Left renal cortex interstitium (tissue), 4 donors: ENCODE data around the gene ANKRD44. TPM values are rescaled to one million over a fixed set of nuclear protein-coding genes. Genes with fewer than 3 reads are reported as not detected.

Experiments
- DNase-seq, 4 donors: peaks; one replicate each; pipeline ENCODE4 v3.0.0-alpha.2; 2013; ENCODE audit warnings: low read depth in 4 of 4, low spot score in 2 of 4, missing footprints in 1 of 4
- polyA plus RNA-seq, 4 donors: library from polyadenylated mRNA; unstranded; fragments of 120-200 nt; gene quantifications; one replicate each; pipeline ENCODE4 v1.2.1, GENCODE V29; 2013; ENCODE audit not compliant: insufficient read length in 4 of 4

ANKRD44 gene
- polyA plus RNA-seq, 4 donors, result 9.8 to 15.7 (median 12.6) TPM

DNA sequence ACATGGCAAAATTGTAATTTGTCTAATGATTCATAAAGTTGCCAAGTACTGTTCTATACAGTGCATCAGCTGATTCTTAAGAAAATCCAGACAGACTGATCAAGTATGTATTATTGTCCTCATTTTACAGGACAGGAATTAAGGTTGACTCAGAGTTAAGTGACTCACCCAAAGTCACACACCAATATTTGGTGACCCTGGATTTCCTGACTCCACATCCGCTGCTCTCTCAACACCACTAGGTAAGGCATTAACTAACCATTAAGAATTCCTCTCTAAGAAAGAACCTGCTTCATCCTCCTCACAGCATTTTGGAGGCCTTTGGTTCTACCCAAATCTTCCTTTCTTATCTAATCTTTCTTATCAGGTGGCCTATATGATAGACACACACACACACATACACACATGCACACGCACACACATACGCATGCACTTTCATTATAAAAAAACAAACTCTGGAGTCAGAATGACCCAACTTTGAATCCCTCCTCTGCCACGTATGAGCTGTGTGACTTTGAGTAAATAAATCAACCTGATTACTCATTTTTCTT lies 150.8 kb downstream of the ANKRD44 start:
- no peak for DNase-seq

DNA sequence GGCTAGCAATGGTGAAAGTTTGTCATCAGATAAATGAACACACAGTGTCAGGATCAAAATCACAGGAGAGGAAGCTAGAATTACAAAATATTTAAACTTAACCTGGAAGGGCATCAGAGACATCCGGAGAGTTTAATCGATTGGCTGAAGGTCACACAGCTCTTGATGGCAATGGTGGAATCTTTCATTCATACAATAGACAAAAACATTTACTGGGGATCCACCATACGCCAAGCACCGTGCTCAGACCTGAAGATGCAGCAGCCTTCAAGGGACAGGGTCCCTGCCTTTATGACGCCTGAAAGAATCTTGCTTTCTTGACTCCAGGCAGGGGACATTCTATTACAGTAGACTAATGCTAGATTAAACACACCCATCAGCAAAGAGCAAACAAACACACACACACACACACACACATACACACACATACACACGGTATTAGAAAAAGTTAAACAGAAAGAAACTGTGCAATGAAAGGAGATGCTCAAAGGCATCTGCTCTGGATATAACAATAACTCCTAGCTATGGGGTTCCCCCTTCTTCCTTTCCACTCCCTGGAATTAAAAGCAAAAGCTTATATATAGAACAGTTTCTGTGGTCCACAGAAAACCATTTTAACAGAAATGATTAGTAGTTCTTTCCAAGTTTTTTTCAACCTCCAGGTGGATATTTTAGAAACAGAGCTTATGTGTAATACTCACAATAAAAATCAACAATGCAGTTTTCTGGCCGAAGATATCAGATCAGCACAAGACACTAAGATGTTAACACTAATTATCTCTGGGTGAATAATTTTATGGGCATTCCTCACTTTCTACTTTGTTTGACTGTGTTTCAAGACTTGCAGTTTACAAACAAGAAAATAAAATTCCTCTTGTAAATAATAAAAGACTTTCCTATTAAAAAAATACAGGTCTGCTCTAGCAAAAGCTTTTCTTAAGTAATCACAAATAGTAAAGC lies 151.7 kb downstream of the ANKRD44 start:
- no peak for DNase-seq

DNA sequence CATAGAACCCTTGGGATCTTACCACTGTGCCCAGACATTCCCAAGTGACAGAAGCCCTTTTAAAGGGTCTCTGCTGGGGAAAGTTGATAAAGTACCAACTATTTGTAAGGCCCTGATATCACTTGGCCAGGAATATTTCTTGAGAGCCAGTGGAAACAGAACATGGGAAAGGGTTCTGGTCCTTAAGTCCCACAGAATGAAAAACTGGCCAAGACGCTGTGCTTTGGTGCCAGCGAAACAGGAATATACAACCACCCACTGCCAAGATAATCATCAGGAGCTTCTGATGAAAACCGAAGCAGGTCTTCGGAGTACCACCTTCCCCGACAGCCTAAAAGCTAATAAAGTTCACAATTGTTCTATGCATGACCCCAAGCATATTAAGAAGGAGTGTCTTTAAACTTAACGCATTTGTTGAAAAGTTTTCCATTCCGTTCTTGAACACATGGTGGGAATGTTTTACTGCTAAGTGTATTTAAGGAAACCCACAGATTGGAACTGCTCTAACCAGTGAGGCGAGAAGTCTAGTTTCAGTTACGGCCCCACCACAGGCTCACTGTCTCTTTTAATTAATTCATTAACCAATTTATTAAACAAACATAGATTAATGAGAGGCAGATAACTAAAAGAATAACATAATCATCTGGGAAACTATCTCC lies 152.6 kb downstream of the ANKRD44 start:
- DNase-seq, result no peak

DNA sequence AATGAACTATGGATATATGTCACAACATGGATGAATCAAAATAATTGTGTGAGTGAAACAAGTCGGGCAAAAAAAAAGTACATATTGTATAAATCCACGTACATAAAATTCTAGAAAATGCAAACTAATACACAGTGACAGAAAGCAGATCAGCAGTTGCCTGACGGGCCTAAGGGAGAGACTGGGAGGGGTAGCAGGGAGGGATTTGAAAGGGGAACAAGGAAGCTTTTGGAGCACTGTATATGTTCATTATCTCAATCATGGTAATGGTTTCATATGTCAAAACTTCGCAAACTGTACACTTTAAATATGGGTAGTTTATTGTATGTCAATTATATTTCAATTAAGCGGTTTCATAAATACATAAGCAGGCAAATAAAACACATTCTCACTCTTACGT lies 153.8 kb downstream of the ANKRD44 start:
- no peak for DNase-seq

DNA sequence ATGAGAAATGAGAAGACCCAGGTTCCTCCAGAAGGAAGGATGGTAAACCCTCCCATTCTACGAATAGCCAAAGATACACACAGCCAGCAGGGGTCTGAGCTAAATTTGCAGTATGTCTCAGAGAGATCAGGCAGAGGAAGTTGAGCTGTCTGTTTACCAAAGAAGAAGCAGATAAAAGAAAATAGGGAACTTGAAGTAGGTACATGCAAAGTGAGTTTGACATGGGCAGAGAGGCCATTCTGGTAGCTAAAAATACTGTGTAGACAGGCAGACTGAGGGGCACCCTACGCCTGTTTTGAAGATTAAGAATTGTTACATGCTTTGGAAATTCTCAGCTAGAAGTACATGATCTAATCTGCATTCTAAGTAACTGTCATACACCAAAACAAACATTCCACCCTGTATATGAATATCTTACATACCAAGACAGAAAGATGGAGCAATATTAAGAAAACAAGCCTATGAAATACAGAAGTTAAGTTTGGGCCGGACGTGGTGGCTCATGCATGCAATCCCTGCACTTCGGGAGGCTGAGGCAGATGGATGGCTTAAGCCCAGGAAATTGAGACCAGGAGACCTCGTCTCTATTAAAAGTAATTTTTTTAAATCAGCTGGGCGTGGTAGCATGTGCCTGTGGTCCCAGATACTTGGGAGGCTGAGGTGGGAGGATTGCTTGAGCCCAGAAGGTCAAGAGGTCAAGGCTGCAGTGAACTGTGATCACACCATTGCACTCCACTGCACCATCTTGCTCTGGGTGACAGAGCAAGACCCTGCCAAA lies 157.9 kb downstream of the ANKRD44 start:
- no peak for DNase-seq

DNA sequence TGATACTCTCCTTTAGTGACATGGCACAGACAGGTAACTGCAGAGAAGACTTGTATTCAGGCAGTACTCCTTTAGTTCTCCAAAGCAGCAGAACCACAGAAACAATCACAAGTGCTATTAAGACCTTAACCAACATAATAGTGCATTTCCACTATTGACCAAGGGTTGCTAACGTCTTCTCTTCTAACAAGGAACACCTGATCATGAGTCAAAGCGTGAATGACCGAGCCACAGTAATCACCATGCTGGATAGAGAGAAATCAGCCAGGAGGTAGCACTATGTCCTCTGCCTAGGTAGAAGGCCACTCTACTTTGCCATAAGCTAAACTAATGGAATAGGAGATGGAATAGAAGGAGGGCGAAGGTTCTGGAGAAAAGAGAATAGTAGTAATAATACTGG lies 161.0 kb downstream of the ANKRD44 start:
- DNase-seq, result no peak

DNA sequence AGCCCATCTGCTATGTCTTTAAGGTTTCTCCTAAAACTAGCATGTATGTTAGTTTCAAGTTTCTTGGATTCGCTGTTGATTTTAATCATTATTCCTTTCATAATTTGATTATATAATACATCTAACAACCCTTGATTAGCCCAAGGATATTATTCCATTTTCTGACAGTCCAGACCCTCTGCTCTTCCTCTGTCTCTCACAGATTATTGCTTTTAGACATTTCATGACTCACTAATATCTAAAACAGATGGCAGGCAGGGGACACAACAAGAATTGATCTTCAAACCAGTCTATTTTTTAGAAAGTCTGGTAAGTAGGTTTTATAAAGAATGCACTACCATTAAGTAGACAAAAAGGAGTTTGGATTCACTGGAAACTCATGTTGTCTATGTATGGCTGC lies 162.2 kb downstream of the ANKRD44 start:
- DNase-seq, result no peak

DNA sequence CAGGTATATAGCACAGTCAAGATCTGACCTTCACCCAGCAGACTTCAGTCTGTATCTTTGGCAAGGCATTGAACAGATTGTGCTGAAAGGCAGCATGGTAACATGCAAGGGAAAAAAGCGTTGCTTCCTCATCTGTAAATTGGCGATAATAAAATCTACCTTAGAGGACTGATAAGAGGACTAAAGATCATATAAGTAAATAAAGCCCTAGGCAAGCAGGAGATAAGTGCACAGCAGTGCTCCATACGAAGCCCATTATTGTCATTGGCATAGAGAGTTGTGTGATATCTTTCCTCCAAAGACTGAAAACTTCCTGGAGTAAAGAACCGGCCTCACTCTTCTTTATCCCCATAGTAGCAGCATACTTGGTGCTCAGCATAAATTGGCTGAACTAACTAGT lies 162.6 kb downstream of the ANKRD44 start:
- no peak for DNase-seq

DNA sequence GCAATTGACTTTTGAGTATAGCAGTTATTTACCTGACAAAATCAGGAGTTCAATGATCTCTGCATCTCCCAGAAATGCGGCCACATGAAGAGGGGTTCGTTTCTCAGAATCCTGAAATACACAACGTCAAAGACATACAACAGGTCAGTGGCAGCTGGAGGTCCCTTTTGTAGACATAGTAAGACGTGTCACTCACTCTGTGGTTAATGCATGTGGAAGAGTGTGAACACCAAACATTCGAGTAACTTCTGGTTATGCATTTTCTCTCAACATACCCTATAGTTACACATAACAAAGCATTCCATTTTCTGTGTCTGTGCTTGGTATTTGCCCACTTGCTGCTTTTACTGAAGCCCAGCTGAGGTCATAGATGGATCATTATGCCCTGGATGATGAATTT lies 163.6 kb downstream of the ANKRD44 start:
- no peak for DNase-seq

DNA sequence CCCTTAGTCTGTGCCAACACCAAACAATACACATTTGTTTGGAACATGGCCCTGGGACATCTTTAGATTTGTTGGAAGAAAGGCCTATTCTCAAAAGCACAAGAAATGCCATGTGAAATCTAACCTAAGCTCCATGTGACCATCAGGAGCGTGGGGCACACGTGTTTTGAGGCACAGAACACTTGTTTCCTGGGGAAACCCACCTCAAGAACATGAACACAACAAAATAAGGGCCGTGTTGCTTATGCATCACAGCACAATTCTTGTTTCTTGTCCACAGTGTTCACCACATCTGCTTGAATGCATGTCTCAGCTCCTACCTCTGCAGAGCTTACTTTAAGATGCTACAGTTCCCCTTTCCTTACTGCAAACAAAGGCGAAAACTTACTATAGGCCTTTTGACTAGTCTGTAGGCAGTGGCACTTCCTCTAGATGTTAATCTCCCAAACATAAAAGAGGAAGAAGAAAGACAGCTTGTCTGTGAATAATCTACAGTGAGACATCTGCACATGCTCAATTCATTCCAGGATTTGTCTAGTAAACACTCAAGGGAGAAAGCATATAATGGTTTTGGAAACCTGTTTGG lies 165.0 kb downstream of the ANKRD44 start:
- DNase-seq, result no peak

DNA sequence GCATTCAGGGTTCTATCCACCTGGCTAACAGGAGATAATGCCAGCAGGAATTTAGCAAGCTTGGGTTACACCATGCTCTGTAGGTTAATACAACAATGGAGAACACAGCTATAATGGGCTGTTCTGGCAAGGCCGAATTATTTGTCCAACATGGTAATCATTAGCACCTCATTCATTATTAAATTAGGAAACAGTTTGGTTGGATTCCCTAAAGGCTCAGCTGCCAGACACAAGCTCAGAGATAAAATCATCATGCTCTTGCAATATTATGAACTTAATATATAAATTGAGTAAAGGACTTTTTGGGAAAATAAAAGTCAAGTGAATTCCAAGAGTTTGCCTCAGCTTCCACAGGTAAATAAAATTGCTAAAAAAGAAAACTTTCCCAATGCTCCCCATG lies 166.4 kb downstream of the ANKRD44 start:
- DNase-seq, result no peak

DNA sequence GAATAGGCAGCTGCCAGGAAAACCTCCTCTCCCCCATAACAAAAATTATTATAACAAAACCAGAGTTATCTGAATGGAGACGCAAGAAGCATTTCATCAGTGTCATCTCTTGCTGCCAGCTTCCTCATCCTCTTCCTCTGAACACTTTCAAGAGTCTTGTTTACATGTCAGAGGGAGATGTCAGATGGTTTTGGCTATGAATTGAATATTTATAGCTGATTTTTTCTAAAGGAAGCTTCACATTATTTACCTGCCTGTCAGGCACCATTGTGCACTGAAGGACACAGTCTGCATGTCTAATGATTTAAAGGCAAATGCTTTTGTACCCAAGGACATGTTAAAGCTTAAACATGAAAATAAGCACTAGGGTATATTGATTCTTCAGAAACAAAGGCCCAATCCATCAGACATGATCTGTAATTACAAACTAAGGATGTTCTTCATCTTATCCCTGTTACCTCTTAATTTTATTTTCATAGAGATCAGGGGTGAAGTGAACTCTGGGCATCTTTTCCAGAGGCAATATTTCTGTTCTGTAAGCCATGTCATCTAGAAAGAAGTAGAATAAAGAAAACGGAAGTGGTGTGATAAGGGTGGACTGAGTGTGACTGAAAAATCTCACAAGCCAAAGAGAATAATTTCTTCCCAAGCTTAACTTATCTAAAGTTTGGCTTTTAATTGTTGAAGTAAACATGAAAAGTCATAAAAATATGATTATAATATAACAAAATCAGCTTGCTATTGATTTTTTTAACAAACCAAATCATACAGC lies 168.7 kb downstream of the ANKRD44 start:
- DNase-seq, result no peak

DNA sequence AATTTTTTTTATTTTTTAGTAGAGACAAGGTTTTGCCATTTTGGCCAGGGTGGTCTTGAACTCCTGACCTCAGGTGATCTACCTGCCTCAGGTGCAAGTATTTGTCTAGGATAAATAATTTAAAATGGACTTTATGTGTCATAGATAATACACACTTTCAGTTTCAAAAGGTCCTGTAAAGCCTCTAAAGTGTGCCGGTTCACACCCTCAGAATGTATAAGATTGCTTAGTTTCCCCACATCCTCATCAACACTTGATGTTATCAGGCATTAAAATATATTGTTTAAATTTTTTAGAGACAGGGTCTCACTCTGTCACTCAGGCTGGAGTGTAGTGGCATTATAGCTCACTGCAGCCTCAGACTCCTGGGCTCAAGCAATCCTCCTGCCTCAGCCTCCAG lies 170.5 kb downstream of the ANKRD44 start:
- DNase-seq, result no peak

DNA sequence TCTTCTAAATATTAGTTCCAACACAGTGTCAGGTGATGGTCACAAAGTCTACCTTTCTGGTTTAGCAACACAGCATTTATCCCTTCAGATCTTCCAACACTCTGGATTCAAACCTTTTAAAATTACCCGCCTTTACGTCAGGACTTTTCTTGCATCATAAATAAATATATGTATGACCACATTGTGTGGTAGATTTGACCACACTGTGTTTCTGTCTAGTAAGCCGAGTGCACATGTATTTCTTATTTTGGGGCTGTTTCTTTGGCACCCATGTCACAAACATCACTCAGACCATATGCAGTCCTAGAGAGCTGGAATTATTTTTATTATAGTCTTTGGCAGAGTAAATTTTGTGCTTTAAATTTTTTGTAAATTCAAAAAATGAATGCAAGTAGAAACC lies 172.1 kb downstream of the ANKRD44 start:
- no peak for DNase-seq

DNA sequence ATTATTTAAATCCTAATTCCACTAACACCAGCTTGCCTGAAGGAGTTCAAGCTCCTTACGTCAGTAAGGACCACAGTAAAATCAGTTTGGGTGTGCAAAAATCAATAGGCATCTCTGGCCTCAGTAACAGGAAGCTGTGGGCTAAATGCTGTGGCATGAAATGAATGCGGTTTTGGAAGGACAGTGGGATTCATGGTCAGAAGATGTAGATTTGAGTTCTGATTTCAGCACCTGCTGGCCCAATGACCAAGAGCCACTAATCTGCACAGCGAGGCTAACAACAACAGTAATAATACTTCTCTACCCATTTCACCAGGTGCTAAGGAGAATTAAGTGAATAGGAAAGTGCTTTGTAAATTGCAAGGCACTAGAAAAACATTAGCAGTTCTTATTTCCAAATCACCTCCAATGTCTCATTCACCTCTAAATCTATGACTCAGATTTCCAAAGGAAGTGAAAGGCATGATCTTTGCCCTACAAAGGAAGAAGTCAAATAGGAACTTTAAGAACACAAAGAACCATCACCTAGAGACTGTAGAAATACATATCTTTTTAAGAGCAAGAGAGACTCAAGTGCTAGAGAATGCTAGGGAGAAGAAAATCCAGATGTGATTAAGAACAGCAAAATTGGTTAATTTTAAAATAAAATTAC lies 172.6 kb downstream of the ANKRD44 start:
- DNase-seq, result no peak

DNA sequence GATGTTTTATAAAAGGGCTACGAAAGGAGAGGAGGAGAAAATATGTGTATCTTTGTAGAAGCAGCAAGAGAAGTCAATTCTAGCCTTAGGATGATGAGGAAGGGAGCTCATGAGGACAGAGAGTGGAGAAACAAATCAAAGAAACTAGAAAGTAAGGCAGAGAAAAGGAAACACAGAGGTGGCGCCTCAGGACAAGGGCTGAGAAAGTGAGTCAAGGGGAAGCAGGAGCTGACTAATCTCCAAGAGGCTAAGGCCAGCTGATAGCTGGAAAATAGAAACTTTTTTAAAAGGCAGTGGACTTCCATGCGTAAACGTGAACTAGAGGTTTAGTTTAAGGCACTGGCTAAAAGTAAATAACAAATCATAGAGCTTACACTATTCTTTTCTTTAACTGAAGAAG lies 173.3 kb downstream of the ANKRD44 start:
- DNase-seq, result no peak

DNA sequence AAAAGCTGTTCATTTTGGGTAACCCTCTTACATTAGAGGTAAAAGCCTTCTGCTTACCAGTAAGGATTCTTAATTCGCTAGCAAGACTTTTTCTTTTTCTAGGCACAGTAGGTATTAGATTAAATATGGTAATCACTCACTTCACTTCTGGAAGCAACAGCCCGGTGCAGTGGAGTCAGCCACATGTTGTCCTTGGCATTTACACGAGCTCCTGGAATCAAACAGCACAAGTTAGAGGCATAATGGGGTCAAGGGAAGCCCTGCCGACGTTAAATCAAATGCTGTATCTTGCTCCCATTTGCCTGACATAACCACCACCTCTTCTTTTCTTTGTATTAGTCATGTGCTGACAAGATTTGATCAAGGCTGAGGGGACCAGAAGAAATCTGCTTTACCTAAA lies 174.1 kb downstream of the ANKRD44 start:
- no peak for DNase-seq

DNA sequence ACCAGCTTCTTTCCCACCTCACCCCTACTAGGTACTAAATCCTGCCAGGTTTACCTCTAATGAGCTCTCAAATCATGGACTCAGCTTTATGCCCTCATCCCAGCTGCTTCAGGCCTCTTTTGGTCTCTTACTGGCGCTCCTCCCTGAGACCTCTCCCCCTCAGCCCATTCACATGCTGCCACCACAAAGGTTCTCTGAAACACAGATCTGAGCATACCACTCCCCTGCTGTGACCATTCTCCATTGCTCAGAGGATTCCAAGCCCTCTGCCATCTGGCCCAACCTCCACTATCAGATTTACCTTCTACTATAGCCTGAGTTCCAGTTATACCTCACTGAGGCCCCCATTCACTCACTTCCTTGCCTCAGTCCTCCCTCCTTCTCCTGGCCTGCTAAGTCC lies 174.8 kb downstream of the ANKRD44 start:
- no peak for DNase-seq

DNA sequence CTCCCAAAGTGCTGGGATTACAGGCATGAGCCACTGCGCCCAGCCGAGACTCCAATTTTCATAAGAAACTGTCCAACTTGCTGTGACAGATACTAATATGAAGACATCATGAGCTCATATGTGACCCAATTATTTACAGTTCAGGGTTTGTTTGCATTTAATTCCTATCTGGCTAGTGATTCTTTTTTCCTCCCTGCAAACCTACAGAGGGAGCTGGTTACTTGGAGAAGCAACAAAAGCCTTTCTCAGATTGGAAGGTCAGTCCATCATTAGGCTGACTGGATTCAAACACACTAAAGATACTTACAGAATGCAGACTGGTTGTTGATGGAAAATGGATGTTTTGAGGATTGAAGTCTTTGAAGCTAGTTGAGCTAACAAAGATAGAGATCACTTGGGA lies 176.4 kb downstream of the ANKRD44 start:
- DNase-seq, result no peak

DNA sequence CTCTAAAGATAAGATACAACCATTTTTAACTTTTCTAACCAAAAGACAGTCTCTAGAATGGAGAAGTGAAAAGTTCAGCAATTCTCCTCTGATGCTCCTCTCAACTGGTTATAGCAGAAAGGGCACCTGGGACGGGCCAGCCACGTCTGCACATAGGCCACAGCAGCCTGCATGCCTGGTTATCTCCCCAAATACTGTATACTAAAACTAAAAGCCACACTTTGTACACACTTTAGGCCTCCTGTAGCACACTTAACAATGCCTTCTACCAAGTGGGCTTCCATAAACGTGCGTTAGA lies 179.1 kb downstream of the ANKRD44 start:
- DNase-seq, result no peak
